OCI-LY1 (cell line): ENCODE results near the gene SIRPB2.

Experiments
- EZH2 ChIP-seq: fragments of 200-600 bp; sonication (generic), shearing (Covaris generic); IDR thresholded peaks from 2 replicates; pipeline ENCODE4 v1.8.0; 2017; ENCODE audit warnings: borderline replicate concordance, mixed run types, mild to moderate bottlenecking, antibody characterized with exemption, low read length, moderate library complexity, mixed read lengths
- TF ChIP-seq, protein P1 (sequence below): fragments of 200-600 bp; sonication (generic), shearing (Covaris generic); IDR thresholded peaks from 2 replicates; pipeline ENCODE4 v1.5.1; 2017; ENCODE audit warnings: mild to moderate bottlenecking, antibody characterized with exemption, low read length, moderate library complexity, mixed read lengths

DNA sequence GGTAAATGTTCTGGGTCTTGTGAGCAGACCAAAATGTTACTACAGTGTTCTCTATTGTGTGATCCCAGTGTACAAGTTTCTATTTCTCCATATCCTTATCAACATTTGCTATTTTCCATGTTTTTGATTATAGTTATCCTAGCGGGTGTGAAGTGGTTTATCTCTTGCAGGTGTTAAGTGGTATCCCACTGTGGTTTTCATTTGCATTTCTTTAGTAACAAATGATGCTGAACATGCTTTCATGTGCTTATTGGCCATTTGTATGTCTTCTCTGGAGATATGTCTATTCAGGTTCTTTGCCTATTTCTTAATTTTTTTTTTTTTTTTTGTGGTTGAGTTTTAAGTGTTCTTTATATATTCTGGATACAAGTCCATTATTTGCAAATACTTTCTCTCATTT, 60.1 kb downstream of the SIRPB2 start:
- TF ChIP-seq, protein P1, sequence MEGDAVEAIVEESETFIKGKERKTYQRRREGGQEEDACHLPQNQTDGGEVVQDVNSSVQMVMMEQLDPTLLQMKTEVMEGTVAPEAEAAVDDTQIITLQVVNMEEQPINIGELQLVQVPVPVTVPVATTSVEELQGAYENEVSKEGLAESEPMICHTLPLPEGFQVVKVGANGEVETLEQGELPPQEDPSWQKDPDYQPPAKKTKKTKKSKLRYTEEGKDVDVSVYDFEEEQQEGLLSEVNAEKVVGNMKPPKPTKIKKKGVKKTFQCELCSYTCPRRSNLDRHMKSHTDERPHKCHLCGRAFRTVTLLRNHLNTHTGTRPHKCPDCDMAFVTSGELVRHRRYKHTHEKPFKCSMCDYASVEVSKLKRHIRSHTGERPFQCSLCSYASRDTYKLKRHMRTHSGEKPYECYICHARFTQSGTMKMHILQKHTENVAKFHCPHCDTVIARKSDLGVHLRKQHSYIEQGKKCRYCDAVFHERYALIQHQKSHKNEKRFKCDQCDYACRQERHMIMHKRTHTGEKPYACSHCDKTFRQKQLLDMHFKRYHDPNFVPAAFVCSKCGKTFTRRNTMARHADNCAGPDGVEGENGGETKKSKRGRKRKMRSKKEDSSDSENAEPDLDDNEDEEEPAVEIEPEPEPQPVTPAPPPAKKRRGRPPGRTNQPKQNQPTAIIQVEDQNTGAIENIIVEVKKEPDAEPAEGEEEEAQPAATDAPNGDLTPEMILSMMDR: no peak
- no peak for TF ChIP-seq EZH2
